ENCODE data around the gene CERS6.

- TF ChIP-seq CTCF (IDR thresholded peaks at IDR 0.05) = no peak
- TF ChIP-seq POLR2A (IDR thresholded peaks at IDR 0.05) = no peak
Observed at GRCh38 chr2:168645696-168646338, 189.7 kb downstream of the CERS6 start.
